ENCODE results near the gene HSF5. TPM values are rescaled to one million over a fixed set of nuclear protein-coding genes. Genes with fewer than 3 reads are reported as not detected.
A peak's percentile ranks its signal among the peaks of the same experiment; 100 is the strongest.

The HSF5 gene
- total RNA-seq, 1 donor from 2014 or later: not detected

DNA sequence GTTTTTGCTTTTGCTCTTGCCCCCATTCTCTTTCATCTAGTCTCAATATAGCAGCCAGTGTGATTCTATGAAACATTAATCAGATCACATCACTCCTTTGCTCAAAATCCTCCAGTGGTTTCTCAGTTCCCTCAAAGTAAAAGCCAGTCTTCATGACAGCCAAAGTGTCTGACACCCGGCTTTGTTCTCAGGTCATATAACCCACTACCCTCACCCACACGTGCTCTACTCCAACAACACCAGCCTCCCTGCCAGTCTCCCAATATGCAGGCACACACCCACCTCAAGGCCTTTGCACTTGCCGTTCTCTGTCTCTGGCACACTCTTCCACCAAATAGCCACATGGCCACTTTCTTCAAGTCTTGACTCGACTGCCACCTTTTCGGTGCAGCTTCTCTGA lies 21.9 kb upstream of the HSF5 start:
- intact Hi-C loops (cut with micrococcal nuclease): no loop called here
- Histone ChIP-seq H3K4me3 (no peak overlapping the region), H3K9me3 (replicated peaks) (no peaks in the 10 kb centered on the region), H3K27ac (replicated peaks) (no peak overlapping the region), H3K36me3 (peaks cover 80% of the 10 kb centered on the region), H3K27me3 (ENCODE audit: low read depth) (no peaks in the 10 kb centered on the region), H3K4me1 (peaks cover 31% of the 10 kb centered on the region)
- no peak for DNase-seq
- TF ChIP-seq, protein P1, sequence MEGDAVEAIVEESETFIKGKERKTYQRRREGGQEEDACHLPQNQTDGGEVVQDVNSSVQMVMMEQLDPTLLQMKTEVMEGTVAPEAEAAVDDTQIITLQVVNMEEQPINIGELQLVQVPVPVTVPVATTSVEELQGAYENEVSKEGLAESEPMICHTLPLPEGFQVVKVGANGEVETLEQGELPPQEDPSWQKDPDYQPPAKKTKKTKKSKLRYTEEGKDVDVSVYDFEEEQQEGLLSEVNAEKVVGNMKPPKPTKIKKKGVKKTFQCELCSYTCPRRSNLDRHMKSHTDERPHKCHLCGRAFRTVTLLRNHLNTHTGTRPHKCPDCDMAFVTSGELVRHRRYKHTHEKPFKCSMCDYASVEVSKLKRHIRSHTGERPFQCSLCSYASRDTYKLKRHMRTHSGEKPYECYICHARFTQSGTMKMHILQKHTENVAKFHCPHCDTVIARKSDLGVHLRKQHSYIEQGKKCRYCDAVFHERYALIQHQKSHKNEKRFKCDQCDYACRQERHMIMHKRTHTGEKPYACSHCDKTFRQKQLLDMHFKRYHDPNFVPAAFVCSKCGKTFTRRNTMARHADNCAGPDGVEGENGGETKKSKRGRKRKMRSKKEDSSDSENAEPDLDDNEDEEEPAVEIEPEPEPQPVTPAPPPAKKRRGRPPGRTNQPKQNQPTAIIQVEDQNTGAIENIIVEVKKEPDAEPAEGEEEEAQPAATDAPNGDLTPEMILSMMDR (IDR thresholded peaks at IDR 0.05; ENCODE audit: borderline replicate concordance): no peak

DNA sequence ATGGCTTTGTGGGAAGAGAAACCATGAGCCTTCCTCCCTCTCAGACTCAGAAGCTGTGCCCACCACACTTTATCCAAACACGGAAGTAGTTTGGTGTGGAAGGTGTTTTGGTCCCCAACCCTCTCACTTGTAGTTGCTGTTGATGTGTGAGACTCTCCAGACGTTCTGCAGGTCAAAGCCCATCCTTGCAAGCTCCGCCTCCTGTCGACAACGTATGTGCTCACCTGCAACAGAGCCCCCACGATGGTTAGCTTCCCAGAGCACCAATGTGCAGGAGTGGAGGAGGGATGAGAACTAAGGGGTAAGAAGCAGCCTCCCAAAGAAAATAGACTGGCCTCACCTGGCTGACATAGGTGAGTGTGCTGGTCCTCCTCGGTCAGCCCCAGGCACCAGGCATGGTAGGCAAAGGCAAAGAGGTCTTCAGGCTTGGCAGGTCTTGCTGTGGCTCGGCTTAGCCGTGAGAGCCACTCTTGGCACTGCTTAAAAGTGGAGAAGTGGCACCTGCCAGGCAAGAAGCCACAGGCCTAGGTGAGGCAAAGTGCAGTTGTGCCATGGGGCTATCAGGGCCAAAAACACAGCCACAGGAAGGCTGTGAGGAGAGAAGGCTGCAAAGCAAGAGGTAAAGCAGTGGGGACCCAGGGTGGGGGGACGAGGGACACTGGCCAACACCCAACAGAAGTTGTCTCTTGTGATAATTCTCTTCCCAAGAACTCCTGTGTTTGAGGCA lies 20.3 kb upstream of the HSF5 start:
- Histone ChIP-seq H3K4me1 (peaks cover 18% of the 10 kb centered on the region), H3K36me3 (peaks cover 96% of the 10 kb centered on the region), H3K27ac (replicated peaks) (peak overlapping the region; percentile 59), H3K9me3 (replicated peaks) (no peaks in the 10 kb centered on the region), H3K27me3 (ENCODE audit: low read depth) (no peaks in the 10 kb centered on the region), H3K4me3 (no peak overlapping the region)
- intact Hi-C loops (cut with micrococcal nuclease): no loop called here
- TF ChIP-seq, protein P1 (IDR thresholded peaks at IDR 0.05; ENCODE audit: borderline replicate concordance): no peak
- no peak for DNase-seq

DNA sequence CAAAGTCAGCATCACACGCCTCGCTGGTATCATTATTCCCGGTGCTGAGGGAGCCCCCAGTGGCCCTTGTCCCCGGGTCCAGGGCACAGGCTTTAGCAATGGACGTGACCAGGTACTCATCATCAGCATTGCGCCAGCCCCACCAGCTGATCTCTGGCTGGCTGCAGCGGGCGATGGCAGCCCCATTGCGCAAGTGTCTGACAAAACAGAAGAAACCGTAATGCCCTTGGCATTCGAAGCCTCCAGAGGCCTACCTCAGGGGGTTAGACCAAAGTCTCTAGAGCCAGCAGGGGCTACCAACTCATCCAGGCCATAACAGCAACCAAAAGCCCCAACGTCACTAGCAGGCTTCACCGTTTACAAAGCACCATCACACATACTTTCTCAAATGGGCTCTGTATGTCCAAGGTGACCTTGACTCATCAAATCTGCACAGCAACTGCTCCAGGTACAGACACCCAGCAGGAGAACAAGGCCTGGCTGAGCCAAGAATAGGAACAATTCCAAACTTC lies 19.0 kb upstream of the HSF5 start:
- H3K9me3 ChIP-seq (replicated peaks): no peaks in the 10 kb centered on the region
- no peak overlapping the region for H3K4me3 ChIP-seq
- DNase-seq: no peak
- peak overlapping the region; percentile 59 for H3K27ac ChIP-seq (replicated peaks)
- H3K27me3 ChIP-seq (ENCODE audit: low read depth): no peaks in the 10 kb centered on the region
- peaks cover 99% of the 10 kb centered on the region for H3K36me3 ChIP-seq
- peaks cover 12% of the 10 kb centered on the region for H3K4me1 ChIP-seq
- intact Hi-C loops (cut with micrococcal nuclease): no loop called here
- TF ChIP-seq, protein P1 (IDR thresholded peaks at IDR 0.05; ENCODE audit: borderline replicate concordance): no peak

DNA sequence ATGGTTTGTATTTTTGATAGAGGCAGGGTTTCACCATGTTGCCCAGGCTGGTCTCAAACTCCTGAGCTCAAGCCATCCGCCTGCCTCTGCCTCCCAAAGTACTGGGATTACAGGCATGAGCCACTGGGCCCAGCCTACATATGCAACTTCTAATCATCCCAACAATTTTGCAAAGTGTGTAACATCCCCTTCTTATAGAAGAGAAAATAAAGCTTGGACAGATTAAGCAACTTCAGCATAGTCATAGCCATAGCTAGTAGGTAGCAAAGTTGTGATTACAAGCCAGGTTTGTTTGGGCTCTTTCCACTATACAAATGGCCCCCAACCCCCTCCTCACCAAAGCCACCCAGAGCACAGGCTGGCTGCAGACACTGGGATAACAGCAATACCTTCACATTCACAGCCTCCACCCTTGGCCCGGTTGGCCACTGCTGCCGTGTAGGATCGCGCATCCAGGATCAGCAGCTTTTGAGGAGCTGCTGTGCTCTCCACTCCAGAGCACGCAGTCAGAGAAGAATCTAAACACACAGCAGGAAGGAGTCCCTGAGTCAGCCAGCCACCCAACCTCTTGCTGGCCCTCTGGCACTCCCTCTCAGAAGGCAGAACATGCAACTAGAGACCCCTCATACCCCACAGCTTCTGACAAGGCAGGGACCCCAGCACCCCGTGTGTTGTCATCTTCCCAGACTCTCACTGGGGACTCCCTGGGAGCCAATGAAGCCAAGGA lies 18.3 kb upstream of the HSF5 start:
- intact Hi-C loops (cut with micrococcal nuclease): no loop called here
- H3K27ac ChIP-seq (replicated peaks): peak overlapping the region; percentile 59
- no peaks in the 10 kb centered on the region for H3K9me3 ChIP-seq (replicated peaks)
- TF ChIP-seq, protein P1 (IDR thresholded peaks at IDR 0.05; ENCODE audit: borderline replicate concordance): no peak
- H3K4me1 ChIP-seq: peaks cover 12% of the 10 kb centered on the region
- H3K4me3 ChIP-seq: no peak overlapping the region
- H3K27me3 ChIP-seq (ENCODE audit: low read depth): no peaks in the 10 kb centered on the region
- DNase-seq: no peak
- peaks cover 99% of the 10 kb centered on the region for H3K36me3 ChIP-seq

DNA sequence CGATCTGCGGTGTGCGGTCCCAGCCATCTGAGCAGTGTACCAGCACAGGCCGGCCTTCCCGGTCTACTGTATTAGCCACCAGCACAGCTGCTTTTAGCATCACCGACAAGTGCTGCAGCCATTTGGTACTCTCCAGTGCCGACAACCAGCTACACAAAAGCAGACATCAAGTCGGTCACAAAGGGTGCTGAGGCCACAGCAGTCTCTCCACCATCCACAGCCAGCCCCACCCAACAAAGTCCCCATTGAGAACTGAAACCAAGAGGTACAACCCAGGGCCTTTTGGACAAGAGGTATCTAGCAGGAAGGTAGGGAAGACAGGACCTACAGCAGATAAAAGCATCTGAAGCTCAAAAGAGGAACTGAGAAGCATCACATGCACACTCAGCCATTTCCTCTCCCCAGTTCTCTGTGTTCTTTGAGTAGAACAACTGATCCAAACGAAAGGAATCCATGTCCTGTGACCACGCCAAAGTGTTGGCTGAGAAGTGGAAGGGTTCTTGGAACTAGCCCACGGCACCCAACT lies 16.7 kb upstream of the HSF5 start:
- Histone ChIP-seq H3K36me3 (peaks cover 99% of the 10 kb centered on the region), H3K27me3 (ENCODE audit: low read depth) (no peaks in the 10 kb centered on the region), H3K4me1 (peaks cover 12% of the 10 kb centered on the region), H3K4me3 (no peak overlapping the region), H3K9me3 (replicated peaks) (no peaks in the 10 kb centered on the region), H3K27ac (replicated peaks) (peak overlapping the region; percentile 21)
- TF ChIP-seq, protein P1 (IDR thresholded peaks at IDR 0.05; ENCODE audit: borderline replicate concordance): no peak
- intact Hi-C loops (cut with micrococcal nuclease): no loop called here
- no peak for DNase-seq
